NCI-H345 (cell line): ENCODE measurements around the gene OR4C5.
"Not testable (repeated sequence)": the region's sequence is repeated elsewhere in the genome, so short reads cannot be mapped to it uniquely, and the experiment has no call there.

ENCODE experiments used
- DNase-seq: peaks from one replicate; lab custom pipeline; 2025; lab: John Stamatoyannopoulos, UW

OR4C5 gene

GRCh38 chr11:48366365-48366764, at the start of gene OR4C5:
OR4C5 (minus strand) TSS chr11:48366465; CDS start chr11:48366465, 0 bp downstream.
- DNase-seq = no peak

- DNase-seq = no peak
These were observed 18.4 kb upstream of the OR4C5 start for GRCh38 chr11:48384670-48385069.

DNA sequence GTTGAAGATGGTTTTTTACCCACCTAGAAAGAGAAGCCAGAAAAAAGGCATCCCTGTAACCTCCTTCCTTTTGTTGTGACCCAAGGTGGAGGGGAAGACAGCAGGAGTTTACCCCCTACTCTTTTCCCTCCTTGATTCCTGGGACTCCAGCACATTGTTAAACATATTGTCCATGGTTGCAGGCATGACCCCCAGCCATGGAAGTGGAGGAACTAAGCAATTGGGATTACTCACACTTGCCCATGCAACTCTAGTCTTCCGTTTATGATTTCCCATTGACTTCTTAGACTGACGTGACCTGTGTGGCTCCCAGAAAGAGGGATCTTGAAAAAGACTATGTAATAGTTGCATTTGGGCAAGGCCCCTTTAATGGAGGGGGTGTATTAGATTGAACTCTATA, 17.9 kb upstream of the OR4C5 start:
- not testable (repeated sequence) for DNase-seq

DNA sequence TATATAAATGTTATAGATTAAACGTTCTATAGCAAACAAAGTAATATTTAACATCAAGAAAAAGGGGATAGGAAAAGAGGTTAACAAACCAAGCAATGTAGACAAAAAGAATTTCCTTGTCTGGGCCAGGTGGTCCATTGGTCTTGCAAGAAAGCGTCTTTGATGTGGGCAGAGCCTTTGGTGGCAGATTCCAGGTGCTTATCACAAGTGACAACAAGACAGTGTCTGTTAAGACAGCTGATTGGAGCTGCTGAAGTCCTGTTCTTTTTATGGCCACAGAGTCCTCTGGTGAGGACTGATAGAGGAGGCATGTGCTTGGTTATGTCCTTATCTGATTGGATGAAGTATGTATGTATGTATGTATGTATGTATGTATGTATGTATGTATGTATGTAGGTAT, 5.0 kb downstream of the OR4C5 start:
- DNase-seq = not testable (repeated sequence)

GRCh38 chr11:48354677-48355076, 11.6 kb downstream of the OR4C5 start:
- no peak for DNase-seq

DNA sequence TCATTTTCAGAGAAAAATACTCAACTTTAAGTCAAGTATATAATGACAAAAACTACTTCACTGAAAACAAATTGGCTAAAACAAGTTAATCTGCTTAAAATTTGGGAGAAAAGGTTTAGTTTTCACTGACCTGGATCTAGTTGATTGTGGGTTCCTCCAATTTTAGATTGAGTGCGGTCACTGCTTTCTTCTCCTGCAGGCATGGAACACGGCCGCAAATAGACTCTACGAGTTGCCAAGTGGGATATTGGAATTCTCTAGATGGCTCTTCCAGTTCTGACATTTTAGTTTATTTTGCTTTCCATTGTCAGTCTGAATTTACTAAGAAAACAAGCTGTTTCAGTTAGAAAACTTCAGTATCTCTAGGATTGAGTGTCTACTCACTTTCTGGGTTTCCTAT, 12.3 kb downstream of the OR4C5 start:
- DNase-seq = no peak

GRCh38 chr11:48346286-48346685, 20.0 kb downstream of the OR4C5 start:
- DNase-seq = not testable (repeated sequence)

DNA sequence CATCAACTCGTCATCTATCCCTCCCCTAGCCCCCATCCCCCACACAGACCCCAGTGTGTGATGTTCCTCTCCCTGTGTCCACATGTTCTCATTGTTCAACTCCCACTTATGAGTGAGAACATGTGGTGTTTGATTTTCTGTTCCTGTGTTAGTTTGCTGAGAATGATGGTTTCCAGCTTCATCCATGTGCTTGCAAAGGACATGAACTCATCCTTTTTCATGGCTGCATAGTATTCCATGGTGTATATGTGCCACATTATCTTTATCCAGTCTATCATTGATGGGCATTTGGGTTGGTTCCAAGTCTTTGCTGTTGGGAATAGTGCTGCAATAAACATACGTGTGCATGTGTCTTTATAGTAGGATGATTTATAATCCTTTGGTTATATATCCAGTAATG, 23.8 kb downstream of the OR4C5 start:
- DNase-seq = not testable (repeated sequence)

- no peak for DNase-seq
These were observed 24.8 kb downstream of the OR4C5 start for GRCh38 chr11:48341466-48341865.

DNA sequence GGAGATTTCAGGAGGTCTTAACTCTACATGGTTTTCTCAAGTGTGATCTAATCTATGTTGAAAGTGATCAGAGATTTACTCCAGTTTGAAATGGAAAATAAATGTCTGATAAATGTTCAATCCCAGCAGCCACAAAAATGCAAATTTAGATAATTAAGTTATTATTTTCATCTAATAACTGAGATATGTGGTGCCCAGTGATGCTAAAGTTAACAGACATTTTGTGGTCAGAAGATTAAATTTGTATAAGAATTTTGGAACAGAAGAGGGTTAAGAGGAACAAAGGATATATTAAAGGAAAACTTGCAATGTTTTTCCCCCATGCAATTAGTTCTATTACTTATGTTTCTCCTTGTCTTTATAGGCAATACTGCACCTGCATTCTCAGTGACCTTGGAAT, 41.6 kb downstream of the OR4C5 start, which contains the start of gene OR4C3:
OR4C3 (plus strand) TSS at position 301 of the 400 bp plus-strand sequence. CDS start 102 bp downstream, outside the sequence.
- DNase-seq = not testable (repeated sequence)

GRCh38 chr11:48319813-48320212, 46.5 kb downstream of the OR4C5 start:
- DNase-seq = not testable (repeated sequence)
